Immature natural killer cell (primary cell): ENCODE data around the gene PTPRM. TPM values are rescaled to one million over a fixed set of nuclear protein-coding genes. Genes with fewer than 3 reads are reported as not detected.
"Not testable (repeated sequence)": the region's sequence is repeated elsewhere in the genome, so short reads cannot be mapped to it uniquely, and the experiment has no call there.

Experiments
- DNase-seq, 3 donors: peaks; one replicate each; pipeline ENCODE4 v3.0.0; 2022; ENCODE audit warnings: mixed read lengths in 1 of 3
- H3K27ac Mint-ChIP-seq, 6 donors: one replicate each; pipeline ENCODE4 v1.8.0; 2020; ENCODE audit warnings: mixed read lengths in 6 of 6, mild to moderate bottlenecking in 5 of 6, inconsistent platforms in 4 of 6, moderate library complexity in 3 of 6
- H3K27me3 Mint-ChIP-seq, 3 donors: one replicate each; pipeline ENCODE4 v1.8.0; 2020 to 2021; ENCODE audit warnings: low read depth in 3 of 3, mild to moderate bottlenecking in 3 of 3, mixed read lengths in 3 of 3, moderate library complexity in 3 of 3, inconsistent platforms in 1 of 3
- H3K36me3 Mint-ChIP-seq, 3 donors: one replicate each; pipeline ENCODE4 v1.8.0; 2020; ENCODE audit warnings: mixed read lengths in 3 of 3, inconsistent platforms in 2 of 3, mild to moderate bottlenecking in 2 of 3
- H3K4me1 Mint-ChIP-seq, 2 donors: one replicate each; pipeline ENCODE4 v1.8.0; 2020; ENCODE audit warnings: inconsistent platforms in 2 of 2, mild to moderate bottlenecking in 2 of 2, mixed read lengths in 2 of 2, moderate library complexity in 1 of 2
- H3K4me3 Mint-ChIP-seq, 5 donors: one replicate each; pipeline ENCODE4 v1.8.0; 2020; ENCODE audit warnings: mild to moderate bottlenecking in 5 of 5, mixed read lengths in 5 of 5, inconsistent platforms in 3 of 5, moderate library complexity in 3 of 5
- H3K9me3 Mint-ChIP-seq, 6 donors: one replicate each; pipeline ENCODE4 v1.8.0; 2020; ENCODE audit warnings: mild to moderate bottlenecking in 6 of 6, mixed read lengths in 6 of 6, inconsistent platforms in 4 of 6, moderate library complexity in 3 of 6
- polyA plus RNA-seq, 3 donors: library from polyadenylated mRNA; unstranded; fragments of 300-500 nt; fragmentation: Illumina TruSeq; gene quantifications; one replicate each; pipeline ENCODE4 v1.2.3, GENCODE V29; 2021

PTPRM gene
- polyA plus RNA-seq, 3 donors from 2014 or later, result 1.3 to 9.7 (median 3.2) TPM

DNA sequence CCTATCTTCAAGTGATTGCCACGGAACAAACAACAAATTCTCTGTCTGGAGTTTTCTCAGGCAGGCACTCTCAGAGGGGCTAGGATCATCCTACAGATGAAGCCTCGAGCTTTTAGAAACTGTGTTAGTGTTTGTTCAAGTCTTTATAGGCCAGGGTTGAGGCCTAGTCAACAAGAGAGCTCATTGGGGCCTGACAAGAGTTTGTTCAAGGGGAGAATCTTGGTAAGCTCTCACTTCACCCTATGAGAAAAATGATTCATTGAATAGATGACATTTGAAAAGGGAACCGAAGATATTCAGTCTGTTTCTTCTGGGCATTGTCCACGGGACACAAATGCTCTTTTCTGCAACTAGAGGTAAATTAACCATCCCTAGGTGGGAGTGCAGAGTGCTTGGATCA is 476.9 kb downstream of the PTPRM start:
- DNase-seq, result no peak
- H3K9me3 Mint-ChIP-seq, result peaks cover 0 to 16% (median 0%) of the 10 kb centered on the region in 6 donors
- H3K4me3 Mint-ChIP-seq, result no peak overlapping the region
- no peak overlapping the region for H3K27ac Mint-ChIP-seq
- no peaks in the 10 kb centered on the region for H3K4me1 Mint-ChIP-seq
- H3K27me3 Mint-ChIP-seq, result peaks cover 0 to 4% (median 0%) of the 10 kb centered on the region in 3 donors
- H3K36me3 Mint-ChIP-seq, result no peaks in the 10 kb centered on the region

DNA sequence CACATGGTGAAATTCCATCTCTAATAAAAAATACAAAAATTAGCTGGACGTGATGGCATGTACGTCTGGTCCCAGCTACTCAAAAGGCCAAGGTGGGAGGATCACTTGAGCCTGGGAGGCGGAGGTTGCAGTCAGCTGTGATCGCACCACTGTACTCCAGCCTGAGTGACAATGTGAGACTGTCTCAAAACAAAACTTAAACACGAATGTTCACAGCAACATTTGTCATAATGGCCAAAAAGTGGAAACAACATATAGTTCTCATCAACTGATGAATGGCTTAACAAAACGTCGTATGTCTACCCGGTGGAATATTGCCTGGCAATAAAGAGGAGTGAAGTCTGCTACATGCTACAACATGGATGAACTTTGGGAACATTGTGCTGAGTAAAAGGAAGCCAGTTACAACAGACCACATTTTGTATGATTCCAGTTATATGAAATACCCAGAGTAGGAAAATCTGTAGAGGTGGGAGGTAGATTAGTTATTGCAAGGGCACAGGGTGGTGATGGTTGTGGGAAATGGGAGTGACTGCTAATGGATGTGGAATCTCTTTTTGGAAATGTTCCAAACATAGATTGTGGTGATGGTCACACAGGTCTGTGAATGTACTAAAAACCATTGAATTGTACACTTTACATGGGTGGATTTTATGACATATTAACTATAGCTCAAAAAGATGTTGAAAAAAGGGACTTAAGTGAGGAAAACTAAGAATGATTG is 478.2 kb downstream of the PTPRM start:
- no peak overlapping the region for H3K4me3 Mint-ChIP-seq
- DNase-seq, result no peak
- H3K36me3 Mint-ChIP-seq, result no peaks in the 10 kb centered on the region
- H3K4me1 Mint-ChIP-seq, result no peaks in the 10 kb centered on the region
- H3K9me3 Mint-ChIP-seq, result peaks cover 0 to 16% (median 0%) of the 10 kb centered on the region in 6 donors
- H3K27me3 Mint-ChIP-seq, result peaks cover 0 to 4% (median 1%) of the 10 kb centered on the region in 3 donors
- no peak overlapping the region for H3K27ac Mint-ChIP-seq

DNA sequence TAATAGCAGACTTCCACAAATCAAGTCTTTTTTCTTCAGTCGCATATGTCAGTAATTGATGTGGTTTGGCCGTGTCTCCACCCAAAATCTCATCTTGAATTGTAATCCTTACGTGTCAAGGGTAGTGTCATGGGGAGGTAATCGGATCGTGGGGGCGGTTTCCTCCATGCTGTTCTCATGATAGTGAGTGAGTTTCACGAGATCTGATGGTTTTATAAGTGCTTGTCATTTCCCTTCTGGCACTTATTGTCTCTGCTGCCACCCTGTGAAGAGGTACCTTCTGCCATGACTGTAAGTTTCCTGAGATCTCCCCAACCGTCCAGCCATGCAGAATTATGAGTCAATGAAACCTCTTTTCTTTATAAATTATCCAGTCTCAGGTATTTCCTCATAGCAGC is 478.8 kb downstream of the PTPRM start:
- no peak for DNase-seq
- no peaks in the 10 kb centered on the region for H3K36me3 Mint-ChIP-seq
- peaks cover 0 to 4% (median 1%) of the 10 kb centered on the region in 3 donors for H3K27me3 Mint-ChIP-seq
- H3K27ac Mint-ChIP-seq, result no peak overlapping the region
- peaks cover 2 to 4% of the 10 kb centered on the region in 2 donors for H3K4me1 Mint-ChIP-seq
- no peak overlapping the region for H3K4me3 Mint-ChIP-seq
- H3K9me3 Mint-ChIP-seq, result peaks cover 0 to 16% (median 0%) of the 10 kb centered on the region in 6 donors

DNA sequence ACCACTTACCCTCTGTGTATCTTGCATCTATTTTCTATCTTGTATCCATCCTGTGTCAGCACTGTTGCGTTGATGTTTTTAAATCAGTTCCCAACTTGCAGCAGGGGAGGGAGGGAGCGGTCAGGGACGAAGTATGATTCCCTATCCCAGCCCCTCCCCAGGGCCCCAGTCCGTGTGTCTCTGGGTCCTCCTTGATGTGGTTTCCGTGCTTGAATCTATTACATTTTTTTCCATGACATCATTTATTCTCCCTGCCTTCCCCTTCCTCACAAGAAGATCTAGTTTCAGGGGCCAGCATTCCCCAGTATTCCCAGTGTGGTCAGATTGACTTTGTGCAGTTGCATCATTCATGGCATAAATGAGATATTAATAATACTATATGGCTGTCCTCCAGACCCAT is 479.3 kb downstream of the PTPRM start:
- peaks cover 0 to 4% (median 1%) of the 10 kb centered on the region in 3 donors for H3K27me3 Mint-ChIP-seq
- no peak overlapping the region for H3K27ac Mint-ChIP-seq
- no peak overlapping the region for H3K4me3 Mint-ChIP-seq
- peaks cover 7 to 8% of the 10 kb centered on the region in 2 donors for H3K4me1 Mint-ChIP-seq
- peaks cover 0 to 16% (median 0%) of the 10 kb centered on the region in 6 donors for H3K9me3 Mint-ChIP-seq
- DNase-seq, result no peak
- no peaks in the 10 kb centered on the region for H3K36me3 Mint-ChIP-seq

DNA sequence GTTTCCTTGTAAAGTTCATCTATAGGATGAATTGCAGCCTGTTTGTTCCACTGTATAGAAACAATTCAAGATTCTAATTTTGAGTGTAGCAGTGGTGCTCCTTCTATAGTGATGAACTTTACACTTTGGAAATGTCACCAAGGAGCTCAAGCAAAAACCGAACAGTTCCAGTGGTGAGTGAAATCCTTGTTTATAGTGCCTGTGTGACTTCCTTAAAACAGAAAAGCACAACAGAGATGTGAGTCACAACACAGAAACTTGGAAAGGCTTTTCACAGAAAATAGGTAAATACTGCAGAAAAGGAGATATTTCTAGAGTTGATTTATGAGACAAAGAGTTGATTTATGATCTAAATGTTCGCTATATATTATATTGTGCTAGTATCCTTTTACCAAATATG is 482.0 kb downstream of the PTPRM start:
- Mint-ChIP-seq H3K27ac (no peak overlapping the region), H3K4me3 (no peak overlapping the region), H3K36me3 (no peaks in the 10 kb centered on the region), H3K9me3 (peaks cover 0 to 9% (median 0%) of the 10 kb centered on the region in 6 donors), H3K27me3 (peaks cover 0 to 9% (median 3%) of the 10 kb centered on the region in 3 donors), H3K4me1 (peaks cover 10 to 16% of the 10 kb centered on the region in 2 donors)
- no peak for DNase-seq

DNA sequence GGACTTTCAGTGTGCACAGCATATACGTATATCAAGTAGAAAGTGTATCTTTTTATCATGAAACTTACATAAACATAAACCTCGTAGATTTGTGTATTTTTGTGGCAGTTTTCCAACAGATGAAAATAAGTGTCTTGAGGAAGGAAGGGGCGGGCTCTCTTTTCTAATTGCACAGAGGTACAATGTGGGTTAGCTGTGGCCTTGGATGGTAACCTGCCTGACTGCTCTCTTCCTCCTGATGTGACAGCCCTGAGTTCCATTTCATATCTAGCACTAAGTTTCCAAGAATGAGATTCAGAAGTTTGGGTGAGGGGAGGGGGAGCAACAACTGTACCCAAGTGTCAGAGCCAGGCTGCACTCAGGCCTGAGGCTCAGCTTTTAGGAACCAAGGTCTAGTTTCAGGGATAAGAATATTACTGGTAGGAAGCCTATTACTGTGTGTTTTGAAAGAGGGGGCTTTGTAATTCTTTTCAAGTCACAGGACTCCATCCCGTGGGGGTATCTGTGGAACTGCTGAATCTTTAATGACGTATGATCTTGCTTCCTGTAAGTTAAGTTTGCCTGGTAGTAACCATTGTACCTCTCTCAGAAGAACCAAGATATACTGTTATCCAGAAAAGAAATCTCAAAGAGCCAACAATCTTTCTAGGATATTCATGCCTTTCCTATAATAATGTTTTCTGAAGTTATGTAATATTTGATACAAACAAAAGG is 483.7 kb downstream of the PTPRM start:
- Mint-ChIP-seq H3K36me3 (no peaks in the 10 kb centered on the region), H3K4me3 (no peak overlapping the region), H3K27ac (peak overlapping the region in 1 of 6 donors; percentile 39), H3K9me3 (peaks cover 0 to 8% (median 0%) of the 10 kb centered on the region in 6 donors), H3K4me1 (peaks cover 10 to 16% of the 10 kb centered on the region in 2 donors), H3K27me3 (peaks cover 0 to 9% (median 3%) of the 10 kb centered on the region in 3 donors)
- no peak for DNase-seq

DNA sequence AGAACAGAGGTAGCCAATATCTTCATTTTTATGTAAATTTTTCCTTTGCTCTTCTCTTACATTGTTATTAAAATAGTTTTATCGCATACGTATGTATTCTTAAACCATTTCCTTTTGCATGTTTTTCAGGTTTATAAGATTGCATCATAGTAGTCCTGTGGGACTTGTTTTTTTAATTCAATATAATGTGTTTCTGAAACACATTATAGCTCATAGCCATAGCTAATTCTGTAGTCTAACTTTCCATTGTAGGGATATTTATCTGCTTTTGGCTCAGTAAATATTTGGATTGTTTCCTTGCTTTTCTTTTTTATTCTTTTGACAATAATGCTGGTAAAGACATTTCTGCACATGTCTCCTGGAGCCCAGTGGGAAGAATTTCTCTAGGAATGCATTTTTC is 484.3 kb downstream of the PTPRM start:
- Mint-ChIP-seq H3K4me1 (peaks cover 10 to 16% of the 10 kb centered on the region in 2 donors), H3K27me3 (peaks cover 0 to 5% (median 3%) of the 10 kb centered on the region in 3 donors), H3K36me3 (no peaks in the 10 kb centered on the region), H3K4me3 (no peak overlapping the region), H3K27ac (peak overlapping the region in 1 of 6 donors; percentile 20), H3K9me3 (peaks cover 0 to 9% (median 0%) of the 10 kb centered on the region in 6 donors)
- DNase-seq, result no peak

DNA sequence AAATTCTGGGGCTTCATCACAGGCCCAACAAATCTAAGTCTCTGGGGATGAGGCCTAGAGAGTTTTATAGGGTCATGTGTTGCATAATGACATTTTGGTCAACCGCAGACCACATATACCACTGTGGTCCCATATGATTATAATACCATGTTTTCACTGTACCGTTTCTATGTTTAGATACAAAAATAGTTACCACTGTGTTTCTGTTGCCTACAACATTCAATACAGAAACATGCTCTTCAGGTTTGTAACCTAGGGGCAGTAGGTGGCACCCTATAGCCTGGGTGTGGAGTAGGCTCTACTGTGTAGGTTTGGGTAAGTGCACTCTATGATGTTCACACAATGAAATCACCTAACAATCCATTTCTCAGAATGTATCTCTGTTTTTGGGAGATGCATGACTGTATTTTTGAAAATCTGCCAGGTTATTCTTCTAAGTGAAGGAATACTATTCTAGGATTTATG is 485.2 kb downstream of the PTPRM start:
- DNase-seq, result peak; percentile 1 to 66 (median 14)
- peak overlapping the region in 1 of 6 donors; percentile 16 for H3K27ac Mint-ChIP-seq
- no peak overlapping the region for H3K4me3 Mint-ChIP-seq
- H3K36me3 Mint-ChIP-seq, result no peaks in the 10 kb centered on the region
- peaks cover 10 to 16% of the 10 kb centered on the region in 2 donors for H3K4me1 Mint-ChIP-seq
- H3K27me3 Mint-ChIP-seq, result peaks cover 0 to 4% (median 3%) of the 10 kb centered on the region in 3 donors
- peaks cover 0 to 13% (median 0%) of the 10 kb centered on the region in 6 donors for H3K9me3 Mint-ChIP-seq

DNA sequence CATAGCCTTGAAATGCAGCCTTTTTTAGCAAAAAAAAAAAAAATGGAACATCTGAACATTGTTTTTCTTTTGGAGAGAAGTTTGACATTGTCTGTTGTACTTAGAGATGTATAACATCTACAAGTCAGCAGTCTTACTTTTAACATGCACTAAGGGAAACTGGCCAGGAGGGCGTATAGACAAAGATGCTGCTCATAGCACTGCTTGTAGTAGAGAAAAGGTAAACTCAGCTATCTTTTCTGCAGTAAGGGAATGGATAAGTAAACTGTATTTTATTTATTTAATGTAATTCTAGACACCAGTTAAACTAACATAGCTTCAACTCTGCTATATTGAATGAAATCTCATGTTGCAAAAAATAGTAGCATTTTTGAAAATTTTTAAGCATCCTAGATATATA is 489.6 kb downstream of the PTPRM start:
- peaks cover 0 to 5% (median 0%) of the 10 kb centered on the region in 6 donors for H3K9me3 Mint-ChIP-seq
- peaks cover 0 to 4% (median 1%) of the 10 kb centered on the region in 3 donors for H3K27me3 Mint-ChIP-seq
- no peak overlapping the region for H3K27ac Mint-ChIP-seq
- no peaks in the 10 kb centered on the region for H3K36me3 Mint-ChIP-seq
- H3K4me1 Mint-ChIP-seq, result peaks cover 0 to 7% of the 10 kb centered on the region in 2 donors
- DNase-seq, result no peak
- no peak overlapping the region for H3K4me3 Mint-ChIP-seq

DNA sequence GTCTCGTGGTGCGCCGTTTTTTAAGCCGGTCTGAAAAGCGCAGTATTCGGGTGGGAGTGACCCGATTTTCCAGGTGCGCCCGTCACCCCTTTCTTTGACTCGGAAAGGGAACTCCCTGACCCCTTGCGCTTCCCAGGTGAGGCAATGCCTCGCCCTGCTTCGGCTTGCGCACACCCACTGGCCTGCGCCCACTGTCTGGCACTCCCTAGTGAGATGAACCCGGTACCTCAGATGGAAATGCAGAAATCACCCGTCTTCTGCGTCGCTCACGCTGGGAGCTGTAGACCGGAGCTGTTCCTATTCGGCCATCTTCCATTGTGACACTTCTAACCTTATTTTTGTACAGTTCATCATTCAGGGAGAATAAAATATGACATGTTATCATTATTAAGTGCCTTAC is 496.0 kb downstream of the PTPRM start:
- not testable (repeated sequence) for H3K4me1 Mint-ChIP-seq, H3K9me3 Mint-ChIP-seq, H3K36me3 Mint-ChIP-seq, H3K27me3 Mint-ChIP-seq, DNase-seq
- peak overlapping the region in 3 of 5 donors; percentile 18 to 59 (median 47) for H3K4me3 Mint-ChIP-seq
- peak overlapping the region in 2 of 6 donors; percentile 1 to 57 for H3K27ac Mint-ChIP-seq

DNA sequence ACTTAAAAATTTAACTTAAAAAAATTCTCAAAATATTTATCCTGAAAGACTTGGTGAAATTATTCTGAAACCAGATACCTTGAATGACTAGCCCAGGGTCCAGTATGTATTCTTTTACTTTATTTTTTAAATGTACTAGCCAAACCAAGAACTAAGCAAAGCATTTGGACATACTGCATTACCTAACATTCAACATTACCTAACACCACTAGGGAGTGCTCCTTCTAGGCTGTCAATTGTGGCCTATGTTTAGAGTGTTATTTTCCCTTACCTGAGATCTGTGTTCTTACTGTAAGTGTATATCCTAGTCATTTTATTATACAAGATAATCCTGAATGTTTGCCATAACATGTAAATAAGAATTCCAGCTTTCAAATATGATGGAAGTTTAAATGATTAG is 496.6 kb downstream of the PTPRM start:
- H3K4me3 Mint-ChIP-seq, result no peak overlapping the region
- H3K4me1 Mint-ChIP-seq, result peaks cover 0 to 1% of the 10 kb centered on the region in 2 donors
- H3K9me3 Mint-ChIP-seq, result peaks cover 0 to 10% (median 3%) of the 10 kb centered on the region in 6 donors
- no peak overlapping the region for H3K27ac Mint-ChIP-seq
- no peak for DNase-seq
- no peaks in the 10 kb centered on the region for H3K36me3 Mint-ChIP-seq
- no peaks in the 10 kb centered on the region for H3K27me3 Mint-ChIP-seq

DNA sequence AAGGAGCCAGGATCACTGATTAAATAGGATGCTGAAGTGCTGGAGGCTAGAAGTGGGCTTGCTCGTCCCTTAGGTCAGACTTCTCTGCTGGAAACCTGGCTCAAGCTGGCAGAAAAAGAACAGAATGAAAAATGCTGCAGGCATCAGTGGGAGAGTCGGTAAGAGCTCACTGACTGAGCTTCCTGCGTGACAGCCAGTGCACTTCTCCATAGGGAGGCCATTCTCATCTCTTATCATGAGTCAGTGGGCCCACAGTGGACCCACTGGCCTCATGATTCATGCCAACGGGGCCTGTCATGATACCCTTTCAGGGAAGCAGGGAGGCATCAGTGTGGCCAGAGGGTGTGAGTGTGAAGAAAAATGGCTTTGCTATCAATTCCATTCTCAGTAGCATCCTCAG is 498.2 kb downstream of the PTPRM start:
- DNase-seq, result no peak
- H3K36me3 Mint-ChIP-seq, result peaks cover 0 to 5% (median 0%) of the 10 kb centered on the region in 3 donors
- no peak overlapping the region for H3K27ac Mint-ChIP-seq
- H3K4me1 Mint-ChIP-seq, result peaks cover 0 to 1% of the 10 kb centered on the region in 2 donors
- H3K4me3 Mint-ChIP-seq, result no peak overlapping the region
- peaks cover 0 to 3% (median 0%) of the 10 kb centered on the region in 3 donors for H3K27me3 Mint-ChIP-seq
- H3K9me3 Mint-ChIP-seq, result peaks cover 0 to 10% (median 3%) of the 10 kb centered on the region in 6 donors

DNA sequence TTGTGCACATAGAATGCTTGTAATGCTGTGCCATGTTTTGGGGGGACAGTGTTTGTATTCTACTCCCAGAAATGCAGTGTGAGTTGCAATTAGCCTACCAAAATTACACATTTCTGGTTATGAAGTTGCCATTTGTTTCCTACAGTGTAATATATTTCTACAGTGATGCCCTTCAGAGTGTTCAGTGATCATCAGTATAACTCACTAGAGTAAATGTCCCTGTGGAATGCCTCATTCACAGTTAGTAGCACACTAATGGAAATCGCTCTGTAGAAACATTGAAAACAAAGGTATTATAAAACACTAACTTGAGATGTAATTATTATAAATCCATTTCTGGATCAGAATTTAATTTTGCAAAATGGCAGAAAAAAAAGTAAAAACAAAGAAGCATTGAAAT is 498.7 kb downstream of the PTPRM start:
- Mint-ChIP-seq H3K27ac (no peak overlapping the region), H3K4me1 (peaks cover 0 to 1% of the 10 kb centered on the region in 2 donors), H3K27me3 (peaks cover 0 to 3% (median 0%) of the 10 kb centered on the region in 3 donors), H3K36me3 (peaks cover 0 to 5% (median 0%) of the 10 kb centered on the region in 3 donors), H3K4me3 (no peak overlapping the region), H3K9me3 (peaks cover 0 to 10% (median 3%) of the 10 kb centered on the region in 6 donors)
- no peak for DNase-seq

DNA sequence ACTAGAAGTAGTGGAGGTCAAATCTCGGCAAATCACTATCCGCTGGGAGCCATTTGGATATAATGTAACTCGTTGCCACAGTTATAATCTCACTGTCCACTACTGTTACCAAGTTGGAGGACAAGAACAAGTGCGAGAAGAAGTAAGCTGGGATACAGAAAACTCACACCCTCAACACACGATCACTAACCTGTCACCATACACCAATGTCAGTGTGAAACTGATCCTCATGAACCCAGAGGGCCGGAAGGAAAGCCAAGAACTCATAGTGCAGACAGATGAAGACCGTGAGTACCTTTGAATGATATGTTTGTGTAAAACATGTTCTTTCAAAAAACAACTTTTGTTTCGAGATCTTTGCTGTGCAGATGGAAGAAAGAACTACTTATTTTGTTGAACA is 502.6 kb downstream of the PTPRM start:
- Mint-ChIP-seq H3K27ac (no peak overlapping the region), H3K9me3 (peaks cover 0 to 11% (median under 1%) of the 10 kb centered on the region in 6 donors), H3K27me3 (peaks cover 0 to 3% (median 0%) of the 10 kb centered on the region in 3 donors), H3K4me1 (no peaks in the 10 kb centered on the region), H3K4me3 (no peak overlapping the region), H3K36me3 (peaks cover 0 to 11% (median 0%) of the 10 kb centered on the region in 3 donors)
- no peak for DNase-seq
